Trophoblast cell (in vitro differentiated cells and primary cell): Measurements from ENCODE around the gene MYNN.

ENCODE experiments used
- DNase-seq, 2 donors: peaks; one replicate each; pipeline ENCODE4 v3.0.0-alpha.2; 2016
- H2AFZ ChIP-seq: 2 replicates; pipeline ENCODE4 v1.6.1; 2013; ENCODE audit warnings: low read length, moderate library complexity, mild to moderate bottlenecking; ENCODE audit not compliant: insufficient read depth, poor library complexity
- H2AK5ac ChIP-seq: 2 replicates; pipeline ENCODE4 v1.6.1; 2013; ENCODE audit warnings: mild to moderate bottlenecking, low read length
- H2BK120ac ChIP-seq: 2 replicates; pipeline ENCODE4 v1.6.1; 2013; ENCODE audit warnings: low read length, mild to moderate bottlenecking, moderate library complexity; ENCODE audit not compliant: insufficient read depth, poor library complexity
- H2BK12ac ChIP-seq: 2 replicates; pipeline ENCODE4 v1.6.1; 2013; ENCODE audit warnings: mild to moderate bottlenecking, low read length, moderate library complexity
- H2BK5ac ChIP-seq: 2 replicates; pipeline ENCODE4 v1.6.1; 2013; ENCODE audit warnings: low read length, low read depth, moderate library complexity, mild to moderate bottlenecking; ENCODE audit not compliant: poor library complexity
- H3K14ac ChIP-seq: 2 replicates; pipeline ENCODE4 v1.6.1; 2013; ENCODE audit warnings: mild to moderate bottlenecking, low read length
- H3K18ac ChIP-seq: 2 replicates; pipeline ENCODE4 v1.6.1; 2013; ENCODE audit warnings: mild to moderate bottlenecking, low read length
- H3K23ac ChIP-seq: 2 replicates; pipeline ENCODE4 v1.6.1; 2013; ENCODE audit warnings: low read length
- H3K27ac ChIP-seq: 2 replicates; pipeline ENCODE4 v1.5.1; 2013; ENCODE audit warnings: low read depth, mild to moderate bottlenecking, inconsistent platforms, low read length, moderate library complexity
- H3K27me3 ChIP-seq: 2 replicates; pipeline ENCODE4 v1.6.1; 2013; ENCODE audit warnings: inconsistent platforms, mild to moderate bottlenecking, low read length, moderate library complexity; ENCODE audit not compliant: insufficient read depth
- H3K36me3 ChIP-seq, 2 experiments: 1 replicate in 1 of 2; 2 replicates in 1 of 2; pipeline ENCODE4 v1.6.1; 2013; ENCODE audit warnings: low read length in 2 of 2, mild to moderate bottlenecking in 2 of 2, moderate library complexity in 1 of 2; ENCODE audit not compliant: insufficient read depth in 2 of 2, control insufficient read depth in 1 of 2
- H3K4ac ChIP-seq: 2 replicates; pipeline ENCODE4 v1.6.1; 2013; ENCODE audit warnings: low read depth, mild to moderate bottlenecking, low read length, moderate library complexity
- H3K4me1 ChIP-seq, 2 experiments: 1 replicate in 1 of 2; 2 replicates in 1 of 2; pipeline ENCODE4 v1.6.1; 2013; ENCODE audit warnings: low read length in 2 of 2, mild to moderate bottlenecking in 2 of 2, moderate library complexity in 1 of 2; ENCODE audit not compliant: insufficient read depth in 2 of 2, control insufficient read depth in 1 of 2
- H3K4me2 ChIP-seq: 2 replicates; pipeline ENCODE4 v1.6.1; 2013; ENCODE audit warnings: inconsistent platforms, mild to moderate bottlenecking, low read length, moderate library complexity
- H3K4me3 ChIP-seq: 2 replicates; pipeline ENCODE4 v1.5.1; 2013; ENCODE audit warnings: mild to moderate bottlenecking, low read depth, low read length, inconsistent platforms
- H3K79me1 ChIP-seq: one replicate; pipeline ENCODE4 v1.6.1; 2013; ENCODE audit warnings: low read length
- H3K79me2 ChIP-seq: 2 replicates; pipeline ENCODE4 v1.6.1; 2013; ENCODE audit warnings: low read length, mild to moderate bottlenecking; ENCODE audit not compliant: control insufficient read depth, insufficient read depth, poor library complexity
- H3K9ac ChIP-seq: 2 replicates; pipeline ENCODE4 v1.6.1; 2013; ENCODE audit warnings: mild to moderate bottlenecking, low read length
- H3K9me3 ChIP-seq: 2 replicates; pipeline ENCODE4 v1.6.1; 2013; ENCODE audit warnings: low read depth, mild to moderate bottlenecking, control low read depth, inconsistent platforms, low read length; ENCODE audit not compliant: insufficient read depth
- H4K12ac ChIP-seq: 2 replicates; pipeline ENCODE4 v1.6.1; 2013; ENCODE audit warnings: low read depth, mild to moderate bottlenecking, low read length, moderate library complexity
- H4K8ac ChIP-seq: 2 replicates; pipeline ENCODE4 v1.6.1; 2013; ENCODE audit warnings: low read depth, mild to moderate bottlenecking, low read length, moderate library complexity
- H4K91ac ChIP-seq: one replicate; pipeline ENCODE4 v1.6.1; 2013; ENCODE audit warnings: low read depth, mild to moderate bottlenecking, low read length, moderate library complexity
- WGBS: extraction: QIAGEN DNeasy Blood & Tissue Kit; methylation state at CpG from one replicate; pipeline ENCODE4 v1.1.7; 2013; ENCODE audit warnings: missing lambda C conversion rate; ENCODE audit not compliant: insufficient read length, insufficient coverage; ENCODE audit errors: extremely low coverage; 5-methylcytosine and 5-hydroxymethylcytosine counted together

Gene MYNN

GRCh38 chr3:169754711-169755110, 18.5 kb upstream of the MYNN start:
- H3K9me3 ChIP-seq, result no peaks in the 10 kb centered on the region
- no peak overlapping the region for H4K12ac ChIP-seq
- no peak overlapping the region for H3K27ac ChIP-seq
- H3K4me2 ChIP-seq, result no peak overlapping the region
- H2BK5ac ChIP-seq, result no peak overlapping the region
- H2AFZ ChIP-seq, result no peak overlapping the region
- DNase-seq, result no peak
- H4K91ac ChIP-seq, result no peak overlapping the region
- no peak overlapping the region for H2BK120ac ChIP-seq
- H3K9ac ChIP-seq, result no peak overlapping the region
- H2BK12ac ChIP-seq, result no peak overlapping the region
- H3K23ac ChIP-seq, result no peak overlapping the region
- H3K79me2 ChIP-seq, result no peaks in the 10 kb centered on the region
- no peak overlapping the region for H3K4me3 ChIP-seq
- WGBS, result no CpG with 5 or more reads among the region's 3 CpGs
- H3K4ac ChIP-seq, result no peak overlapping the region
- no peak overlapping the region for H3K18ac ChIP-seq
- no peak overlapping the region for H4K8ac ChIP-seq
- no peaks in the 10 kb centered on the region for H3K4me1 ChIP-seq
- no peak overlapping the region for H2AK5ac ChIP-seq
- no peaks in the 10 kb centered on the region for H3K79me1 ChIP-seq
- H3K36me3 ChIP-seq, result no peaks in the 10 kb centered on the region
- H3K14ac ChIP-seq, result no peak overlapping the region
- H3K27me3 ChIP-seq, result no peaks in the 10 kb centered on the region

DNA sequence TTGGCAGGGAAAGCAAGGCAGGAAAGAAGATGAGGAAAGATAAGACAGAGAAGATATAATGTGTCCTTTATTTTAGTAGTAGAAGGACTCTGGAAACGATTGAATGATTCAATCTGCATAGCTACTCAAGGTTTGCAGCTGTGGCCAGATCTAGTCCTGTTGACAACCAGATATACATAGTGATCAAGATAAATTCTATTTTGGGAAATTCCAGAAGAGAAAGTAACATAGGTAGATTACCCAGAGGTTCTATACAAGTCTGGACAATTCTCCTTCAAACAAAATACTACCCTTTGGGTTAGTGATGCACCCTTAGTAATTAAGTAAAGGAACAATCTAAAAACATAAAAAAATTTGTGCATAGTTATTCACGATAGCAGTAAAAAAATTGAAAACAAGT, 17.7 kb upstream of the MYNN start:
- Histone ChIP-seq H4K8ac (no peak overlapping the region), H2AK5ac (no peak overlapping the region), H3K79me2 (no peaks in the 10 kb centered on the region), H2AFZ (no peak overlapping the region), H3K79me1 (no peaks in the 10 kb centered on the region), H3K14ac (no peak overlapping the region), H2BK12ac (no peak overlapping the region), H3K4me3 (no peak overlapping the region), H2BK5ac (no peak overlapping the region), H3K4me2 (no peak overlapping the region), H3K27me3 (no peaks in the 10 kb centered on the region), H3K23ac (no peak overlapping the region), H3K18ac (no peak overlapping the region), H3K36me3 (no peaks in the 10 kb centered on the region), H4K12ac (no peak overlapping the region), H3K4me1 (no peaks in the 10 kb centered on the region), H3K4ac (no peak overlapping the region), H2BK120ac (no peak overlapping the region), H3K27ac (no peak overlapping the region), H3K9me3 (no peaks in the 10 kb centered on the region), H4K91ac (no peak overlapping the region), H3K9ac (no peak overlapping the region)
- WGBS, result no CpG with 5 or more reads among the region's 2 CpGs
- no peak for DNase-seq

- H2BK120ac ChIP-seq, result no peak overlapping the region
- no peak overlapping the region for H3K4me3 ChIP-seq
- H3K23ac ChIP-seq, result no peak overlapping the region
- no peak overlapping the region for H3K4ac ChIP-seq
- no peak overlapping the region for H3K18ac ChIP-seq
- no peaks in the 10 kb centered on the region for H3K4me1 ChIP-seq
- H2BK12ac ChIP-seq, result no peak overlapping the region
- H4K12ac ChIP-seq, result no peak overlapping the region
- WGBS, result no CpG with 5 or more reads among the region's 5 CpGs
- no peak overlapping the region for H4K91ac ChIP-seq
- H2AK5ac ChIP-seq, result no peak overlapping the region
- H3K36me3 ChIP-seq, result no peaks in the 10 kb centered on the region
- H3K9ac ChIP-seq, result no peak overlapping the region
- H3K27ac ChIP-seq, result no peak overlapping the region
- H3K14ac ChIP-seq, result no peak overlapping the region
- no peak for DNase-seq
- H3K9me3 ChIP-seq, result no peaks in the 10 kb centered on the region
- H3K79me2 ChIP-seq, result no peaks in the 10 kb centered on the region
- no peak overlapping the region for H4K8ac ChIP-seq
- no peaks in the 10 kb centered on the region for H3K27me3 ChIP-seq
- H2BK5ac ChIP-seq, result no peak overlapping the region
- no peak overlapping the region for H2AFZ ChIP-seq
- H3K79me1 ChIP-seq, result no peaks in the 10 kb centered on the region
- H3K4me2 ChIP-seq, result no peak overlapping the region
Measured at GRCh38 chr3:169758359-169758994, 14.7 kb upstream of the MYNN start.

- WGBS, result no CpG with 5 or more reads among the region's 2 CpGs
- H3K4ac ChIP-seq, result no peak overlapping the region
- no peak overlapping the region for H3K27ac ChIP-seq
- no peaks in the 10 kb centered on the region for H3K27me3 ChIP-seq
- no peaks in the 10 kb centered on the region for H3K4me1 ChIP-seq
- no peak overlapping the region for H4K8ac ChIP-seq
- no peak overlapping the region for H3K18ac ChIP-seq
- H2BK5ac ChIP-seq, result no peak overlapping the region
- H2AK5ac ChIP-seq, result no peak overlapping the region
- no peak overlapping the region for H3K23ac ChIP-seq
- H3K9me3 ChIP-seq, result no peaks in the 10 kb centered on the region
- H2BK12ac ChIP-seq, result no peak overlapping the region
- H2AFZ ChIP-seq, result no peak overlapping the region
- H4K12ac ChIP-seq, result no peak overlapping the region
- no peak overlapping the region for H2BK120ac ChIP-seq
- no peaks in the 10 kb centered on the region for H3K79me2 ChIP-seq
- H3K36me3 ChIP-seq, result no peaks in the 10 kb centered on the region
- no peak overlapping the region for H4K91ac ChIP-seq
- no peak for DNase-seq
- no peak overlapping the region for H3K4me2 ChIP-seq
- H3K79me1 ChIP-seq, result peaks cover under 1% of the 10 kb centered on the region
- H3K4me3 ChIP-seq, result no peak overlapping the region
- no peak overlapping the region for H3K14ac ChIP-seq
- H3K9ac ChIP-seq, result no peak overlapping the region
Measured at GRCh38 chr3:169759256-169759655, 13.9 kb upstream of the MYNN start.
